OCI-LY7 (cell line): ENCODE results near the gene TPRA1. TPM values are rescaled to one million over a fixed set of nuclear protein-coding genes. Genes with fewer than 3 reads are reported as not detected.

ENCODE experiments used
- BruUV-seq: library from RNA; stranded (reverse); fragments of 400-500 nt; replicated peaks from 2 replicates; lab custom pipeline; 2021; lab: Mats Ljungman, UMichigan
- CTCF ChIA-PET: fragments of 300-600 bp; sonication (Branson Sonifier 250); formaldehyde crosslinking; loops from one replicate; lab custom pipeline; 2022; ENCODE audit warnings: antibody characterized with exemption; ENCODE audit not compliant: unreplicated experiment; lab: Charles Lee
- POLR2A ChIA-PET: fragments of 300-600 bp; sonication (Branson Sonifier 250); formaldehyde crosslinking; loops from one replicate; lab custom pipeline; 2022; ENCODE audit warnings: antibody characterized with exemption; lab: Charles Lee
- DNase-seq: peaks from one replicate; pipeline ENCODE4 v3.0.0-alpha.2; 2015; ENCODE audit warnings: low spot score
- H2AFZ ChIP-seq: fragments of 200-600 bp; sonication (generic), shearing (Covaris generic); 2 replicates; pipeline ENCODE4 v1.6.1; 2014; ENCODE audit warnings: mild to moderate bottlenecking, antibody characterized with exemption, low read length, moderate library complexity
- H3K27ac ChIP-seq: fragments of 200-600 bp; sonication (generic); 2 replicates; pipeline ENCODE4 v1.5.1; 2014; ENCODE audit warnings: mixed run types, low read depth, mild to moderate bottlenecking, moderate library complexity, low read length, inconsistent platforms; ENCODE audit not compliant: poor library complexity, severe bottlenecking
- H3K36me3 ChIP-seq: fragments of 200-600 bp; sonication (generic); 2 replicates; pipeline ENCODE4 v1.6.1; 2014; ENCODE audit warnings: mild to moderate bottlenecking, antibody characterized with exemption, low read length, moderate library complexity, mixed read lengths; ENCODE audit not compliant: insufficient read depth
- H3K4me1 ChIP-seq: fragments of 200-600 bp; sonication (generic); 2 replicates; pipeline ENCODE4 v1.5.1; 2014; ENCODE audit warnings: mild to moderate bottlenecking, low read length; ENCODE audit not compliant: insufficient read depth, poor library complexity, severe bottlenecking
- H3K4me2 ChIP-seq: fragments of 200-600 bp; sonication (generic); 2 replicates; pipeline ENCODE4 v1.6.1; 2014; ENCODE audit warnings: mild to moderate bottlenecking, low read length
- H3K4me3 ChIP-seq: fragments of 200-600 bp; sonication (generic); 2 replicates; pipeline ENCODE4 v1.5.1; 2014; ENCODE audit warnings: mild to moderate bottlenecking, low read depth, low read length; ENCODE audit not compliant: poor library complexity, severe bottlenecking
- H3K79me2 ChIP-seq: fragments of 200-600 bp; sonication (generic); 2 replicates; pipeline ENCODE4 v1.6.1; 2016; ENCODE audit warnings: low read depth, mild to moderate bottlenecking, low read length, moderate library complexity, mixed read lengths; ENCODE audit not compliant: insufficient read depth
- H3K9me2 ChIP-seq: fragments of 200-600 bp; sonication (generic); 2 replicates; pipeline ENCODE4 v1.6.1; 2016; ENCODE audit warnings: mild to moderate bottlenecking, low read length, mixed read lengths; ENCODE audit not compliant: insufficient read depth
- H3K9me3 ChIP-seq: fragments of 200-600 bp; sonication (generic); 2 replicates; pipeline ENCODE4 v1.6.1; 2014; ENCODE audit warnings: mild to moderate bottlenecking, mixed run types, low read length, mixed read lengths
- H4K20me1 ChIP-seq: fragments of 200-600 bp; sonication (generic); 2 replicates; pipeline ENCODE4 v1.6.1; 2014; ENCODE audit warnings: mild to moderate bottlenecking, antibody characterized with exemption, low read length, moderate library complexity, mixed read lengths; ENCODE audit not compliant: insufficient read depth
- EZH2phosphoT487 ChIP-seq: fragments of 200-600 bp; sonication (generic); IDR thresholded peaks from 2 replicates; pipeline ENCODE4 v1.6.1; 2018; ENCODE audit warnings: low read depth, borderline replicate concordance, mild to moderate bottlenecking, mixed run types, antibody characterized with exemption, low read length, moderate library complexity, mixed read lengths
- intact Hi-C: fragments of 100-400 bp; cut with micrococcal nuclease; formaldehyde crosslinking; loops from one replicate; pipeline ENCODE4 v1.10.0; 2022; ENCODE audit not compliant: unreplicated experiment
- total RNA-seq, 2 experiments: library from RNA; depleted of rRNA in 1 of 2; stranded (reverse); fragments of >200 nt in 1 of 2; shearing (Covaris generic) in 1 of 2; gene quantifications; 2 replicates each; pipeline ENCODE4 v1.2.3, GENCODE V29; 2014 to 2022
- TF ChIP-seq, protein P1 (sequence below): fragments of 200-600 bp; sonication (generic); conservative IDR thresholded peaks from 2 replicates; pipeline ENCODE4 v1.5.1; 2014; ENCODE audit warnings: mild to moderate bottlenecking, antibody characterized with exemption, low read length, moderate library complexity, mixed read lengths

TPRA1 gene
- total RNA-seq, 2 experiments from 2014 or later = 32.3 to 51.4 TPM

DNA sequence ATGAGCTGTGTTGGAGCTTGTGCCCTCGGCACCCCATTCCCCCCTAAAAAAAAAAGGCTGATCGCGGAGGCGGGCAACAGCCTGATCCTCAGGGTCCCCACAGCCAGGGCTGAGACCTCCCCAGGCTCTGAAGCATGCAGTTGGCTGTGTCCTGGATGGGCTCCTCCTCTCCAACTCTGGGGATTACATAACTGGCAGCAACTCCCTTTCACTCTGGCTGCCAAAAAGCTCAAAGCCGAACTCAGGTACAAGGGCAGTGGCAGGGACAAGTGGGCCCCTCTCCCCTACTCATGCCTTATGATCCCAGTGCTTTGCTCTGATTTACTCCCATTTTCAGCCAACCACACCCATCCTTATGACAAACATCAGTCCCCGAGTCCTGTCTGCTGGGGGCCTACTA lies 18.3 kb downstream of the TPRA1 start:
- Histone ChIP-seq H2AFZ (no peak overlapping the region), H3K4me3 (no peak overlapping the region), H3K79me2 (no peaks in the 10 kb centered on the region), H4K20me1 (no peaks in the 10 kb centered on the region), H3K36me3 (peaks cover 47% of the 10 kb centered on the region), H3K9me3 (no peaks in the 10 kb centered on the region), H3K4me2 (no peak overlapping the region), H3K4me1 (no peaks in the 10 kb centered on the region), H3K9me2 (no peaks in the 10 kb centered on the region), H3K27ac (no peak overlapping the region)
- POLR2A ChIA-PET = no interaction called here
- TF ChIP-seq, protein P1, sequence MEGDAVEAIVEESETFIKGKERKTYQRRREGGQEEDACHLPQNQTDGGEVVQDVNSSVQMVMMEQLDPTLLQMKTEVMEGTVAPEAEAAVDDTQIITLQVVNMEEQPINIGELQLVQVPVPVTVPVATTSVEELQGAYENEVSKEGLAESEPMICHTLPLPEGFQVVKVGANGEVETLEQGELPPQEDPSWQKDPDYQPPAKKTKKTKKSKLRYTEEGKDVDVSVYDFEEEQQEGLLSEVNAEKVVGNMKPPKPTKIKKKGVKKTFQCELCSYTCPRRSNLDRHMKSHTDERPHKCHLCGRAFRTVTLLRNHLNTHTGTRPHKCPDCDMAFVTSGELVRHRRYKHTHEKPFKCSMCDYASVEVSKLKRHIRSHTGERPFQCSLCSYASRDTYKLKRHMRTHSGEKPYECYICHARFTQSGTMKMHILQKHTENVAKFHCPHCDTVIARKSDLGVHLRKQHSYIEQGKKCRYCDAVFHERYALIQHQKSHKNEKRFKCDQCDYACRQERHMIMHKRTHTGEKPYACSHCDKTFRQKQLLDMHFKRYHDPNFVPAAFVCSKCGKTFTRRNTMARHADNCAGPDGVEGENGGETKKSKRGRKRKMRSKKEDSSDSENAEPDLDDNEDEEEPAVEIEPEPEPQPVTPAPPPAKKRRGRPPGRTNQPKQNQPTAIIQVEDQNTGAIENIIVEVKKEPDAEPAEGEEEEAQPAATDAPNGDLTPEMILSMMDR = no peak
- no peak for TF ChIP-seq EZH2phosphoT487
- no TSS peak for BruUV-seq
- intact Hi-C loops = no loop called here
- CTCF ChIA-PET = no interaction called here
- DNase-seq = no peak

DNA sequence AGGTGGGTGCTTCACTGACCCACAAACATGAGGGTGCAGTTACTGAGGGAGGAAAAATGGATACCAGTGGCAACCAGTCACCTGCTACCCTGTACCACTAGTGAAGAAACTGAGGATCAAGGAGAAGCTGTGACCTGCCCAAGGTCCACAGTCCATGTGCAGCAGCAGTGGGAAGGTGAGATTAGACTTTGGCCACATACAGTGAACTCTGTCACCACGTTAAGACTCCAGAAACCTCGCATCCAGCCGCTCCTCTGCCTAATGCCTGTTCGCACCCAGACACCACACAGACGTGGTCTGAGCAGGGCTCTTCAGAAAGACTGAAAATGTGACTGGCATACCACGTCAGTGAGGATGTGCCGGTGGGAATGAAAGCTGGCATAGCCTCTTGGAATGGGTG lies 20.0 kb downstream of the TPRA1 start:
- Histone ChIP-seq H2AFZ (no peak overlapping the region), H3K4me2 (no peak overlapping the region), H3K79me2 (no peaks in the 10 kb centered on the region), H3K9me3 (no peaks in the 10 kb centered on the region), H4K20me1 (no peaks in the 10 kb centered on the region), H3K4me3 (no peak overlapping the region), H3K36me3 (peaks cover 47% of the 10 kb centered on the region), H3K27ac (no peak overlapping the region), H3K9me2 (no peaks in the 10 kb centered on the region), H3K4me1 (no peaks in the 10 kb centered on the region)
- DNase-seq = no peak
- CTCF ChIA-PET = no interaction called here
- POLR2A ChIA-PET = no interaction called here
- TF ChIP-seq, protein P1 = no peak
- no peak for TF ChIP-seq EZH2phosphoT487
- intact Hi-C loops = no loop called here
- no TSS peak for BruUV-seq

DNA sequence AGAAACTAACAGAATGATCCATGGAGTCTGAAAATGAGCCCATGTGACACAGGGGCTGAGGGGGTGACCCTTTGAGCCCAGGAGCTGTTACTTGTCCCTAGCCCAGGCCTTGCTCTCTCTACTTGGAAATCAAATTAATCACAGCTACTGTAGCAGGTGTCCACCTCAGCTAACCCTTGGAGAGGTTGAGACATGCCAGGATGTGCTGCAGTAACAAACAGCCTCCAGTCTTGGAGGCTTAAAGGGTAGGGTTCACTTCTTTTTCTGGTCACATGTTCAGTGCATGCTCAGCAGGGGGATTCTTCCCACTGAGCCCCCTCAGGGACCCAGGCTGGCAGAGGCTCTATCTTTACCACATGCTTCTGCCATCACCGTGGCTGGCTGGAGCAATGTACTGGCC lies 21.4 kb downstream of the TPRA1 start:
- H3K9me3 ChIP-seq = no peaks in the 10 kb centered on the region
- H3K79me2 ChIP-seq = no peaks in the 10 kb centered on the region
- H4K20me1 ChIP-seq = no peaks in the 10 kb centered on the region
- H3K36me3 ChIP-seq = peaks cover 39% of the 10 kb centered on the region
- H3K9me2 ChIP-seq = no peaks in the 10 kb centered on the region
- H3K4me1 ChIP-seq = no peaks in the 10 kb centered on the region
- intact Hi-C loops = no loop called here
- H3K27ac ChIP-seq = no peak overlapping the region
- ChIA-PET POLR2A (interaction anchor here (1.0 kb wide), 1 partner anchor 21 kb away, joined by 3 read pairs; the partner anchor contains the start of gene TPRA1), CTCF (no interaction called here)
- no peak overlapping the region for H3K4me2 ChIP-seq
- no peak overlapping the region for H2AFZ ChIP-seq
- no peak overlapping the region for H3K4me3 ChIP-seq
- BruUV-seq = no TSS peak
- TF ChIP-seq, protein P1 = no peak
- TF ChIP-seq EZH2phosphoT487 = no peak
- DNase-seq = no peak
